Measurements from ENCODE around the gene FMN1. TPM values are rescaled to one million over a fixed set of nuclear protein-coding genes. Genes with fewer than 3 reads are reported as not detected.
A peak's percentile ranks its signal among the peaks of the same experiment; 100 is the strongest.

The FMN1 gene
- total and polyA plus RNA-seq, 2 of the 13 experiments (the other 11 are each of a cell fraction or from before 2014, with no cell fraction given) = 0.20 to 0.60 TPM

DNA sequence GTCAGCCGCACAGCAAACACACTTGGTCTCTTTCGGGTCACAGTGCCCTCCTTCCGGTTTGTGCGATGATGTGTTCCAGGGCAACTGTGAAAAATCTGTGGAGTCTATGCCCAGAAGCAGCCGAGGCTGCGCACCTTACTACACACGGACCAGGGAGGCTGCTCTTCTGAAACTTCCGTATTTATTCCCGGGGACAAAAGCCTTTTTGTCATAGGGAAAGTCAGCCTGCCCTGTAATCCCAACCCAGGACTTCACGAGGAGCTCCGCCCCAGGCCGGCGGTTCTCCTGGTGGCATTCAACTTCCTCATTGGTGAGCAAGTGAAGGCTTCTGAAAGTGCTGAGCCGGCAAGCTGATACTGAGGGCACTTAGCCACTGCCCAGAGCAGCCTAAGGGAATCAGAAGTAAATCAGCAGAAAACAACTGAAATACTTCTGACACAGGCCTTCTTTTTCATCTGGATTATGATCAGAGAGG, 126.5 kb downstream of the FMN1 start (continued):
- TF ChIP-seq, protein P1, sequence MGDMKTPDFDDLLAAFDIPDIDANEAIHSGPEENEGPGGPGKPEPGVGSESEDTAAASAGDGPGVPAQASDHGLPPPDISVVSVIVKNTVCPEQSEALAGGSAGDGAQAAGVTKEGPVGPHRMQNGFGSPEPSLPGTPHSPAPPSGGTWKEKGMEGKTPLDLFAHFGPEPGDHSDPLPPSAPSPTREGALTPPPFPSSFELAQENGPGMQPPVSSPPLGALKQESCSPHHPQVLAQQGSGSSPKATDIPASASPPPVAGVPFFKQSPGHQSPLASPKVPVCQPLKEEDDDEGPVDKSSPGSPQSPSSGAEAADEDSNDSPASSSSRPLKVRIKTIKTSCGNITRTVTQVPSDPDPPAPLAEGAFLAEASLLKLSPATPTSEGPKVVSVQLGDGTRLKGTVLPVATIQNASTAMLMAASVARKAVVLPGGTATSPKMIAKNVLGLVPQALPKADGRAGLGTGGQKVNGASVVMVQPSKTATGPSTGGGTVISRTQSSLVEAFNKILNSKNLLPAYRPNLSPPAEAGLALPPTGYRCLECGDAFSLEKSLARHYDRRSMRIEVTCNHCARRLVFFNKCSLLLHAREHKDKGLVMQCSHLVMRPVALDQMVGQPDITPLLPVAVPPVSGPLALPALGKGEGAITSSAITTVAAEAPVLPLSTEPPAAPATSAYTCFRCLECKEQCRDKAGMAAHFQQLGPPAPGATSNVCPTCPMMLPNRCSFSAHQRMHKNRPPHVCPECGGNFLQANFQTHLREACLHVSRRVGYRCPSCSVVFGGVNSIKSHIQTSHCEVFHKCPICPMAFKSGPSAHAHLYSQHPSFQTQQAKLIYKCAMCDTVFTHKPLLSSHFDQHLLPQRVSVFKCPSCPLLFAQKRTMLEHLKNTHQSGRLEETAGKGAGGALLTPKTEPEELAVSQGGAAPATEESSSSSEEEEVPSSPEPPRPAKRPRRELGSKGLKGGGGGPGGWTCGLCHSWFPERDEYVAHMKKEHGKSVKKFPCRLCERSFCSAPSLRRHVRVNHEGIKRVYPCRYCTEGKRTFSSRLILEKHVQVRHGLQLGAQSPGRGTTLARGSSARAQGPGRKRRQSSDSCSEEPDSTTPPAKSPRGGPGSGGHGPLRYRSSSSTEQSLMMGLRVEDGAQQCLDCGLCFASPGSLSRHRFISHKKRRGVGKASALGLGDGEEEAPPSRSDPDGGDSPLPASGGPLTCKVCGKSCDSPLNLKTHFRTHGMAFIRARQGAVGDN (CRISPR knock-in tag; IDR thresholded peaks at IDR 0.05) = peak; percentile 26; the same call in 1 of the 2 replicates
- TF ChIP-seq ELF1 (CRISPR knock-in tag; IDR thresholded peaks at IDR 0.05) = peak; percentile 70
- TF ChIP-seq PHF20 (CRISPR knock-in tag; IDR thresholded peaks at IDR 0.05) = 0 out of 2 replicates have a peak, but pooled peaks have one; percentile 8
- TF ChIP-seq, protein P2, sequence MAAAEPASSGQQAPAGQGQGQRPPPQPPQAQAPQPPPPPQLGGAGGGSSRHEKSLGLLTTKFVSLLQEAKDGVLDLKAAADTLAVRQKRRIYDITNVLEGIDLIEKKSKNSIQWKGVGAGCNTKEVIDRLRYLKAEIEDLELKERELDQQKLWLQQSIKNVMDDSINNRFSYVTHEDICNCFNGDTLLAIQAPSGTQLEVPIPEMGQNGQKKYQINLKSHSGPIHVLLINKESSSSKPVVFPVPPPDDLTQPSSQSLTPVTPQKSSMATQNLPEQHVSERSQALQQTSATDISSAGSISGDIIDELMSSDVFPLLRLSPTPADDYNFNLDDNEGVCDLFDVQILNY (CRISPR knock-in tag; conservative IDR thresholded peaks at IDR 0.05) = no peak
- no peak for TF ChIP-seq ZNF792 (CRISPR knock-in tag; IDR thresholded peaks at IDR 0.05)
- no peak for TF ChIP-seq KDM5A (IDR thresholded peaks at IDR 0.05; ENCODE audit: borderline replicate concordance, low read length)
- TF ChIP-seq SMARCC2 (IDR thresholded peaks at IDR 0.05) = no peak
- peak; percentile 49 for TF ChIP-seq GABPB1 (CRISPR knock-in tag; IDR thresholded peaks at IDR 0.05)
- peak; percentile 16; the same call in 1 of the 2 replicates for TF ChIP-seq TAF1 (CRISPR knock-in tag; IDR thresholded peaks at IDR 0.05)
- TF ChIP-seq ZNF720 (CRISPR knock-in tag; IDR thresholded peaks at IDR 0.05) = no peak
- TF ChIP-seq RXRB (CRISPR knock-in tag; IDR thresholded peaks at IDR 0.05; ENCODE audit: borderline replicate concordance) = no peak
- TF ChIP-seq ZNF746 (CRISPR knock-in tag; IDR thresholded peaks at IDR 0.05) = 0 out of 2 replicates have a peak, but pooled peaks have one; percentile 29
- TF ChIP-seq ZNF501 (CRISPR knock-in tag; IDR thresholded peaks at IDR 0.05) = 0 out of 2 replicates have a peak, but pooled peaks have one; percentile 33
- TF ChIP-seq GABPA (IDR thresholded peaks at IDR 0.05; ENCODE audit: low read depth, low read length) = no peak
- TF ChIP-seq GABPA (CRISPR knock-in tag; IDR thresholded peaks at IDR 0.05; ENCODE audit: low read depth) = peak; percentile 44
- peak; percentile 1; the same call in 1 of the 2 replicates for TF ChIP-seq FOXK1 (CRISPR knock-in tag; IDR thresholded peaks at IDR 0.05; ENCODE audit: borderline replicate concordance, low read depth)
- TF ChIP-seq RBFOX2 (IDR thresholded peaks at IDR 0.05; ENCODE audit: low read depth, low read length) = no peak
- peak; percentile 74 for TF ChIP-seq ELF3 (CRISPR knock-in tag; IDR thresholded peaks at IDR 0.05)
- TF ChIP-seq JARID2 (CRISPR knock-in tag; IDR thresholded peaks at IDR 0.05; ENCODE audit: insufficient replicate concordance) = no peak
- no peak for TF ChIP-seq REPIN1 (CRISPR knock-in tag; IDR thresholded peaks at IDR 0.05; ENCODE audit: borderline replicate concordance, low read depth)
- TF ChIP-seq, protein P3, sequence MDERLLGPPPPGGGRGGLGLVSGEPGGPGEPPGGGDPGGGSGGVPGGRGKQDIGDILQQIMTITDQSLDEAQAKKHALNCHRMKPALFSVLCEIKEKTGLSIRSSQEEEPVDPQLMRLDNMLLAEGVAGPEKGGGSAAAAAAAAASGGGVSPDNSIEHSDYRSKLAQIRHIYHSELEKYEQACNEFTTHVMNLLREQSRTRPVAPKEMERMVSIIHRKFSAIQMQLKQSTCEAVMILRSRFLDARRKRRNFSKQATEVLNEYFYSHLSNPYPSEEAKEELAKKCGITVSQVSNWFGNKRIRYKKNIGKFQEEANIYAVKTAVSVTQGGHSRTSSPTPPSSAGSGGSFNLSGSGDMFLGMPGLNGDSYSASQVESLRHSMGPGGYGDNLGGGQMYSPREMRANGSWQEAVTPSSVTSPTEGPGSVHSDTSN (CRISPR knock-in tag; IDR thresholded peaks at IDR 0.05) = no peak
- peak; percentile 4; the same call in 1 of the 2 replicates for TF ChIP-seq ETV5 (CRISPR knock-in tag; IDR thresholded peaks at IDR 0.05; ENCODE audit: borderline replicate concordance)
- TF ChIP-seq, protein P4, sequence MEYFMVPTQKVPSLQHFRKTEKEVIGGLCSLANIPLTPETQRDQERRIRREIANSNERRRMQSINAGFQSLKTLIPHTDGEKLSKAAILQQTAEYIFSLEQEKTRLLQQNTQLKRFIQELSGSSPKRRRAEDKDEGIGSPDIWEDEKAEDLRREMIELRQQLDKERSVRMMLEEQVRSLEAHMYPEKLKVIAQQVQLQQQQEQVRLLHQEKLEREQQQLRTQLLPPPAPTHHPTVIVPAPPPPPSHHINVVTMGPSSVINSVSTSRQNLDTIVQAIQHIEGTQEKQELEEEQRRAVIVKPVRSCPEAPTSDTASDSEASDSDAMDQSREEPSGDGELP (IDR thresholded peaks at IDR 0.05; ENCODE audit: borderline replicate concordance, low read depth) = no peak
- TF ChIP-seq ZNF24 (IDR thresholded peaks at IDR 0.05) = no peak
- 0 out of 2 replicates have a peak, but pooled peaks have one; percentile 29 for TF ChIP-seq POLR2G (IDR thresholded peaks at IDR 0.05; ENCODE audit: low read depth, low read length)

All from HepG2 (cell line).